Adipocyte (in vitro differentiated cells): ENCODE measurements around the gene AP1M1.

ENCODE experiments used
- DNase-seq: peaks from one replicate; pipeline ENCODE4 v3.0.0-alpha.2; 2015; ENCODE audit warnings: low read depth
- H3K27me3 ChIP-seq: replicated peaks from 2 replicates; pipeline ENCODE4 v1.7.0; 2013; ENCODE audit warnings: mild to moderate bottlenecking, low read length, moderate library complexity; ENCODE audit not compliant: control insufficient read depth, insufficient read depth
- H3K36me3 ChIP-seq: 2 replicates; pipeline ENCODE4 v1.7.0; 2013; ENCODE audit warnings: low read length, mild to moderate bottlenecking, moderate library complexity; ENCODE audit not compliant: control insufficient read depth, insufficient read depth, severe bottlenecking
- H3K4me1 ChIP-seq: 2 replicates; pipeline ENCODE4 v1.7.0; 2013; ENCODE audit warnings: mild to moderate bottlenecking, low read length, moderate library complexity; ENCODE audit not compliant: control insufficient read depth, insufficient read depth
- H3K4me3 ChIP-seq: 2 replicates; pipeline ENCODE4 v1.7.0; 2013; ENCODE audit warnings: mild to moderate bottlenecking, low read length, moderate library complexity
- H3K9ac ChIP-seq: 2 replicates; pipeline ENCODE4 v1.7.0; 2013; ENCODE audit warnings: mild to moderate bottlenecking, low read length, moderate library complexity
- H3K9me3 ChIP-seq: 2 replicates; pipeline ENCODE4 v1.7.0; 2013; ENCODE audit warnings: mild to moderate bottlenecking, low read length, moderate library complexity; ENCODE audit not compliant: control insufficient read depth

The AP1M1 gene

DNA sequence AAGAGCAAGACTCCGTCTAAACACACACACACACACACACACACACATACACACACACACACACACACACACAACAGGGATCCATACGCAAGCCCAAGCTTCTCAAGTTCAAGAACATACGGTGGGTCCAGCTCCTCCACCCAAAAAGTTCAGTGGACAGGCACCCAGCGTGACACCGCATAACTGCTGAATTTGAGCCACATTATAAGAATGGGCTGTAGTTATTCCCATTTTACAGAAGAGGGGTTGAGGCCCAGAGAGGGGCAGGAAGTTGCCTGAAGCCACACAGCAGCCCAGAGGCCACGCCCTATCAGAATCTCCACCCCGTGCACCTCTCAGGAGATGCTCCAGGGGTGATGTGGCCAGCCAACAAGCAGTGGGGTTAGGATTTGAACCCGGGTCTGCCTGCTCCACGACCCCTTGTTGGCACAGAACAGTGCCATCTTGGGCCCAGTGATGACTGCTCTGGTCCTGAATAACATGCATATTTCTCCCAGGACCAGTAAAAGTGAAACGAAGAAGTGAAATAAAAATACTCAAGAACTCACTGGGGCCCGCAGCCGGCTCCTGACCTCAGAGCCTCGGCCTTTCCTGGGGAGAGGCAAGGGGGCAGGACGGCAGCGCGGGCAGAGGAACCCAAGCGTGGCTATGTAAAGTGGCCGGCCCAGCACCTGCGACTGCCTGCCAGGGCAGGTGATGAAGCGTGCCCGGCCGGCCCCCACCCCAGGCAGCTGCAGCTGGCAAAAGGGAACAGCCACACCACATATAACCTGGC, 61.9 kb downstream of the AP1M1 start:
- Histone ChIP-seq H3K4me3 (no peak overlapping the region), H3K27me3 (peaks cover 25% of the 10 kb centered on the region), H3K9ac (no peak overlapping the region), H3K9me3 (no peaks in the 10 kb centered on the region), H3K4me1 (no peaks in the 10 kb centered on the region), H3K36me3 (no peaks in the 10 kb centered on the region)
- DNase-seq: no peak

DNA sequence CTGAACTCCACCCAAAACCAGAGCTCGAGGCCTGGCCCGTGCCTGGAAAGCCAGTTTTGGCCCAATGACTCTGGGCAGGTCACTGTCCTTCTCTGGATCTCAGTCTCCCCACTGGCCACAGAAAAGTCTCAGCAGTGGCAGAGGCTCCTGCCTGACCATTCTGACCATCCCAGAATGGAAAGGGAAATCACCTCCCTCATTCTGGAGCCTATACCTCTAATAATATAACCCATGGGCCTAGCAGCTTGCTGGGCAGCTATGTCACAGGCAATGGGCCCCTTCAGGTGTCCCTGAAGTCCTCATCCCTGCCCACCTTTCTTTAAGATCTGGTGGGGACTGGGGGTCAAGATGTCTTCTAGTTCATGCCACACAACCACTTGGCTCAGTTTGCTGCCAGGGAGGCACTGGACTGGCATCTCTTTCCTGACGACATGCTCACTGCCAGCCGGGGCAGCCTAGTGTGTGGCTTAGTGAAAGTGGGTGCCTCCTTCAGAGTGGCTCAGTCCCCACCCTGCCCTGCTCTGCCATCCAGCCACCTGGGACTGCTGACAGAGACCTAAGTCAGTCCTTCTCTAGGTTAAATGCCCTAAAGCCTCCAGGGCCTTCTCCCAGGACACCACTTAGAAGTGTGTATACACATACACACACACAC, 62.6 kb downstream of the AP1M1 start:
- H3K27me3 ChIP-seq: peaks cover 27% of the 10 kb centered on the region
- H3K36me3 ChIP-seq: no peaks in the 10 kb centered on the region
- H3K4me3 ChIP-seq: no peak overlapping the region
- peaks cover 5% of the 10 kb centered on the region for H3K9me3 ChIP-seq
- DNase-seq: no peak
- no peak overlapping the region for H3K9ac ChIP-seq
- H3K4me1 ChIP-seq: no peaks in the 10 kb centered on the region

DNA sequence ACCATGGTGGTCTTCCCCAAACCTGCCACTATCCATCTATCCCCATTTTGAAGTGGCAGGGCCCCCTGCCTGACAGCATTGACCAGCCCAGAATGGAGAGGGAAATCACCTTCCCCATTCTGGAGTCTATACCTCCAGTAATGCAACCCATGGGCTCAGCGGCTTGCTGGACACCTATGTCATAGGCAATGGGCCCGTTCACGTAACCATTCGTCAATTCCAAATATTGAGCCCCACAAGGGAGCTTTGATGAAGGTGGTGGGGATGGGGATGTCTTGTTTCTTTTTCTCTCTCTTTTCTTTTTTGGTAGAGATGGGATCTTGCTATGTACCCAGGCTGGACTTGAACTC, 63.1 kb downstream of the AP1M1 start:
- Histone ChIP-seq H3K9ac (no peak overlapping the region), H3K4me3 (no peak overlapping the region), H3K27me3 (peaks cover 27% of the 10 kb centered on the region), H3K9me3 (peaks cover 7% of the 10 kb centered on the region), H3K36me3 (no peaks in the 10 kb centered on the region), H3K4me1 (no peaks in the 10 kb centered on the region)
- DNase-seq: no peak

DNA sequence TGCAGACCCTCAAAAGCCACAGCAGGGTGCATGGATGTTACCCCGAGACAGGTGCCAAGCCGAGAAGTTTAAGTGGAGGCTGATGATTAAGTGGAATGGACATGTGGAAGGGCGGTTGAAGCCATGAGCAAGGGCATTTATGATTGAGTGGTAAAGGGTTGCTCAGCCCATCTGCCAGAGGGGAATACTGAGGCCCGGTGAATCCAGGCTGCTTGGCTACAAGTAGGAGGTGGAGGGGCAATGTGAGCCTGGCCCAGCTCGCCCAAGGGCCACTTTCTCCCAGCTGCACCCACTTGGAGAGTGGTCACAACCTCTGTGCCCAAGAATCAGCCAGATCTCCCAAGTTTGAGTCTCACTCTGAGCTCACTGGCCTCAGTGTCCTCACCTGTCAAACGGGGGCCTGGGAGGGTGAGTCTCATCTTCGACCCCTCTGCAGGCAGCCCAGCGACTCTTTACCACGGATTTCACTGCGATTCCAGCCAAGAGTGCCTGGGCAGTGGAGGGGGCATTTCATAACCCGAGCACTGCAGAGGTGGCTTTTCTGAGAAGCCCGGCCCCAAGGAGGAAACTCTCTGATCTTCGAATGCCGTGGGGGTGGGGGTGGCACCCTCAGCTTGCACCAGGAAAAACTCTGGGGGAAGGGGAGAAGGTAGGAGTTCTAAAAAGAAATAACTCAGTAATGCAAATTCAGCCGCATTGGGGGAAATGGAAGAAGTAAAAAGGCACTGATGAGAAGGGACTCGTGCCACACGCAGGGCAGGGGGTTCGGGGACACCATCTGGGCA, 64.1 kb downstream of the AP1M1 start:
- Histone ChIP-seq H3K36me3 (no peaks in the 10 kb centered on the region), H3K4me1 (no peaks in the 10 kb centered on the region), H3K27me3 (peaks cover 30% of the 10 kb centered on the region), H3K9me3 (peaks cover 10% of the 10 kb centered on the region), H3K9ac (no peak overlapping the region), H3K4me3 (no peak overlapping the region)
- DNase-seq: no peak

DNA sequence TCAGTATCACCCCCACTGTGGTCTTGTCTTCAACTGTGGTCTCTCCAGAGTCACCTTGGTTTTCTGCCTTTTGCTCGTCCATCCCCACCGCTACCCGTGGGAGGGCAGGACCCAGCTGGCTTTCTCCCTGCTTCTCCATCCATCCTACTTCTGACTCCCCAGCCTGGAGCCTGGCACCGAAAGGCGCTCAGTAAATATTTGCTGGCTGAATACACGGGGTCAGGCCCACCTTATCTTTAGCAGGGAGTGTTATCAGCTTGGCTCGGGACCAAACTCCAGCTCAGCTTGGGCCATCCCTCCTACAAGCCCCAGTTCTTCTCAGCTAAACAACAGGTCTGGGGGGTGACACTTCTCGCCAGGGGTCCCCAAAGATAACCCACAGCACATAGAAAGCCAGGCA, 64.9 kb downstream of the AP1M1 start:
- no peaks in the 10 kb centered on the region for H3K36me3 ChIP-seq
- H3K9ac ChIP-seq: no peak overlapping the region
- no peak overlapping the region for H3K4me3 ChIP-seq
- DNase-seq: no peak
- peaks cover 10% of the 10 kb centered on the region for H3K9me3 ChIP-seq
- H3K4me1 ChIP-seq: no peaks in the 10 kb centered on the region
- H3K27me3 ChIP-seq: peaks cover 31% of the 10 kb centered on the region

DNA sequence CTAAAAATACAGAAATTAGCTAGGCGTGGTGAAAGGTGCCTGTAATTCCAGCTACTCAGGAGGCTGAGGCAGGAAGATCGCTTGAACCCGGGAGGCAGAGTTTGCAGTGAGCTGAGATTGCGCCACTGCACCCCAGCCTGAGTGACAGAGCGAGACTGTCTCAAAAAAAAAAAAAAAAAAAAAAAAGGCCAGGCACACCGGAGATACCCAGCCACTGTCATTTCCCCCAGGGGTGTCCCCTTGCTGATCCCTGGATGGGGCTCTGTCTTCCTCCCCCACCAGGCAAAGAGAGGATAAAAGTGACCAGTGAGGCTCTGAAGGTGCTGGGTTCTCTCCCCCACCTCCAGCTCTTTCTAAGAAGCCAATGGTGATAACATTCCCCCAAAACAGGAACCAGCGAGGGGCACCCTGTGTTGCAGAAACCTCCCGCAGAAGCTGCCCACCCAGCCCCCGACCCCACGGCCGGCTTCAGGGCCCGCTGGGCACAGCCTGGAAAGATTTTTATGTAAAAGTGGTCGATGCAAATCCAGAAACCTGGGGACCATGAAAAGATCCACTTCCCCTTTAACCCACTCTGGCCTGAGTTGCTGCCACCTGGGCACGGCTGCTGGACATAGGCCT, 65.5 kb downstream of the AP1M1 start:
- Histone ChIP-seq H3K9me3 (peaks cover 10% of the 10 kb centered on the region), H3K36me3 (no peaks in the 10 kb centered on the region), H3K27me3 (peaks cover 30% of the 10 kb centered on the region), H3K4me1 (no peaks in the 10 kb centered on the region), H3K4me3 (no peak overlapping the region), H3K9ac (no peak overlapping the region)
- DNase-seq: no peak

DNA sequence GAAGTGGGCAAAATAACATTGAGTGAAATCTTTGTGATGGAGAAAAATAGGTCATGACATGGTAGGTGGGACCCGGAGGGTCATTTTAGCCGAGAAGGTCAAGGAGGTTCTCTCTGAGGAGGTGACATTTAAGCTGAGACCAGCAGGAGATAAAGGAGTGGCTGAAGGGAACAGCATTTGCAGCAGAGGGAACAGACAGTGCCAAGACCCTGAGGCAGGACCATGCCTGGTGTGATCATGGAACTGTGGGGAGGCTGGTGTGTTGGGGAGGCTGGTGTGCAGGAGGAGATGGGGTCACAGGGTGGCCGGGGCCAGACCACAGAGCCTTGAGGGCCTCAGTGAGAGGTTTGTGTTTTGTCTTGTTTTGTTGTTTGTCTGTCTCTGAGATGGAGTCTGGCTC, 67.5 kb downstream of the AP1M1 start:
- DNase-seq: no peak
- Histone ChIP-seq H3K4me3 (no peak overlapping the region), H3K9me3 (peaks cover 10% of the 10 kb centered on the region), H3K27me3 (peaks cover 23% of the 10 kb centered on the region), H3K4me1 (no peaks in the 10 kb centered on the region), H3K9ac (no peak overlapping the region), H3K36me3 (no peaks in the 10 kb centered on the region)

DNA sequence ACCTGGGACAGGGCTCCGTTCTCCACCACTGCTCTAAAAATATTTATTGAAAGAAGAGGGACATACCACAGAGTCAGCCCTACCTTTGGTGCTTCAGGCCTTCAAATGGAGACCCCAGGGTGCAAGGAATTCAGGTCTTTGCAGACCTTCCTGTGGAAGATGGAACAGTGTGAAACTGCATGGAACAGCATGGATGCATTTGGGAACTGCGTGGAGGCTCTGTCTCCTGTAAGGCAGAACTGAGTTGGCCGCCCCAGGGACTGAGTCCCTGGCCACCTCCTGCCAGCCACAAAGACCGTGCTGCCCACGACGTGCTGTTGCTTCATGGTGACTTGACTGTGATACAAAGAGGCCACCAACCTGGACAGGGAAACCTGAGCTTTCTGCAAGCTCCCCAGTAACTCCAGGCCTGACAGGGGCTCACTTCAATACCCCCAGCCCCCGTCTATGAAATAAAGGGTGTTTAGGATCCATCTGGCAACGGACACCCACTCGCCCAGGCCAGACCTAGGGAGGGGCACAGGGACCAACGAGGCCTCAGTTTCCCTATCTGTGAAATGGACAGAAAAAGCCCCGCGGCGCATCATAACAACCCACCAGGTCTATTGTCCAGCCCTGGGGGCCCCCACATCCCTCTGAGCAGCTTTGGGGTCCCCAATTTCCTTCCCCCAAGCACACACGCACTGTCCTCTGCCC, 68.3 kb downstream of the AP1M1 start:
- Histone ChIP-seq H3K36me3 (no peaks in the 10 kb centered on the region), H3K9me3 (peaks cover 10% of the 10 kb centered on the region), H3K4me3 (no peak overlapping the region), H3K27me3 (peaks cover 23% of the 10 kb centered on the region), H3K4me1 (no peaks in the 10 kb centered on the region), H3K9ac (no peak overlapping the region)
- DNase-seq: no peak

DNA sequence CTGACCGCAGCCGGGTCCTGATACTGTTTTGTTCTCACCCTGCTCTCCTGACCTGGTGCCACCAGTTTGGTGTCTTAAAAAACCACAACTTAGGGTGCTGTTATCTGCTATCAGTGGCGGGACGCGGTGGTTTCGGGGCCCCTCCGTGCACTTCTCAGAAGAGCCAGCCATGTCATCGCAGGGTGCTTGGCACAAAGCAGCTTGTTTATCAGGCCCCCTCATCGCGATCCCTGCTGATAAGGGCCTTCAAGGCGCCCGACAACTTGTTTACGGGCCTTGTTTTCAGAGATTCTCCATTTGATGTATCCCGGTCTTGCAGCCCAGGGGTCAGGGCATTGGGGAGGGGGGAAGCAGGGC, 68.9 kb downstream of the AP1M1 start:
- Histone ChIP-seq H3K9me3 (peaks cover 10% of the 10 kb centered on the region), H3K36me3 (no peaks in the 10 kb centered on the region), H3K4me1 (no peaks in the 10 kb centered on the region), H3K9ac (no peak overlapping the region), H3K4me3 (no peak overlapping the region), H3K27me3 (peaks cover 22% of the 10 kb centered on the region)
- no peak for DNase-seq

DNA sequence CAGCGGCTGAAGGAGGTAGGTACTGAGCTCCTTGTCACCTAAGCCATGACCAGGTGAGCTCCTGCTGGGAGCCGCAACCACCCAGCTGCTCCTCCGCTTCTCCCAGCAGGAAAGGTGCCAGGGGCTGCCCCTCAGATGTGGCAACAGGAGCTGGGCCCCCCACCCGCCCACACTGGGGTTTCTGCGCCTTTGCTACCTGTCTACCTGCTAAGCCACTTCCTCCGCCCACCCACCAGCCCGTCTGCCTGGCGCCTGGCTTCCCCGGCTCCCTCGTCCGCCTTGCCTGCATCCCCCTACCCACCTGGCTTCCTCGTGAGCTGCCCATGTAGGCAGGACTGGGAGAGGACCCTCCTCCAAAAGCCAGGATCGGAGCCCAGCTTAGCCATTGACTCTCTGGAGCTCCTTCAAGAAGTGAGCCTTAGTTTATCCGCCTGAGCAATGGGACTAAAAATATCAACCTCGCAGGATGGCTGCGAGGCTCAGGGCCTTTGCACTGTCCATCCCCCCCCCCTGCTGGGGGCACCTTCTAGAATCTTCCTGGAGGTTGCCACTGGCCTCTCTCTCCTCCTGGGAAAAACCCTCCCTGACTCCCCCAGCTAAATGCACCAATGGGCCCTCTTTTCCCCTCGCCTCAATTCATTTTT, 71.1 kb downstream of the AP1M1 start:
- Histone ChIP-seq H3K9ac (no peak overlapping the region), H3K4me1 (peaks cover 8% of the 10 kb centered on the region), H3K4me3 (no peak overlapping the region), H3K36me3 (no peaks in the 10 kb centered on the region), H3K27me3 (peaks cover 13% of the 10 kb centered on the region), H3K9me3 (peaks cover 10% of the 10 kb centered on the region)
- no peak for DNase-seq
